Activated naive CD8-positive, alpha-beta T cell treated with anti-CD3 and anti-CD28 coated beads for 36 hours (primary cell): ENCODE data around the gene NKPD1. TPM values are rescaled to one million over a fixed set of nuclear protein-coding genes. Genes with fewer than 3 reads are reported as not detected.

ENCODE experiments used
- DNase-seq: peaks from one replicate; pipeline ENCODE4 v3.0.0; 2021
- H3K27ac Mint-ChIP-seq: one replicate; pipeline ENCODE4 v1.8.0; 2022; ENCODE audit warnings: mild to moderate bottlenecking, moderate library complexity, mixed read lengths
- H3K27me3 Mint-ChIP-seq: one replicate; pipeline ENCODE4 v1.8.0; 2022; ENCODE audit warnings: mild to moderate bottlenecking, mixed read lengths
- H3K36me3 Mint-ChIP-seq: one replicate; pipeline ENCODE4 v1.8.0; 2021; ENCODE audit warnings: mild to moderate bottlenecking, mixed read lengths
- H3K4me1 Mint-ChIP-seq: one replicate; pipeline ENCODE4 v1.8.0; 2021; ENCODE audit warnings: mixed read lengths
- H3K4me3 Mint-ChIP-seq: one replicate; pipeline ENCODE4 v1.8.0; 2022; ENCODE audit warnings: mild to moderate bottlenecking, moderate library complexity, mixed read lengths
- H3K9me3 Mint-ChIP-seq: one replicate; pipeline ENCODE4 v1.8.0; 2022; ENCODE audit warnings: mixed read lengths
- total RNA-seq, 2 experiments: library from RNA; stranded (reverse); gene quantifications; one replicate each; pipeline ENCODE4 v1.2.3, GENCODE V29; 2021

Gene NKPD1
- total RNA-seq, 2 experiments from 2014 or later: 0.24 TPM; not detected in 1

DNA sequence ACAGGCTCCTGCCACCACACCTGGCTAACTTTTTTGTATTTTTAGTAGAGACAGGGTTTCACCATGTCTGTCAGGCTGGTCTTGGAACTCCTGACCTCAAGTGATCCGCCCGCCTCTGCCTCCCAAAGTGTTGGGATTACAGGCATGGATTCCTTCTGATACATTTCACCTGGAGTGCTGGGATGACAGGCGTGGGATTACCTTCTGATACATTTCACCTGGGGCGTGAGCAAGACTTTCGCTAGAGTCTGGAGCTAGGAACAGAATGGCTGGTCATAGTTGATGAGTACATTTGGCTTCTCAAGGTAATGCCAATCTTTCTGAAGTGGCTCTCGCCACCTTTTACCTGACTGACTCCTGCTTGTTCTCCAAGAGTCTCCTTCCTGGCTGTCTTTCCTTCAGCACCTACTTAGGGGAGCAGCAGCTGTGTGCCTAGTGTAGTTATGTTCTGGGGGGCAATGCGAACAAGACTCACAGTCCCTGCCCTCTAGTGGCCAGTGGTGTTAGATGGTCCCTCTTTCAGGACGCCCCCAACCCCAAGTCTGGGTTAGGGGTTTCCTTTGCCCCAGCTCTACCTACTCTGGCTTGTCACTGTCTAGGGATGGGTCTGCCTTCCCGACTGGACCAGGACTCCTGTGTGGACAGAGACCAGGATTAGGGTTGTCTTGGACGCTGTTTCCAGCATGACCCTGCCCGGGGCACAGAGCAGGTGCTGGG is 48.5 kb downstream of the NKPD1 start:
- H3K9me3 Mint-ChIP-seq: no peaks in the 10 kb centered on the region
- no peak for DNase-seq
- H3K27ac Mint-ChIP-seq: no peak overlapping the region
- H3K36me3 Mint-ChIP-seq: no peaks in the 10 kb centered on the region
- H3K4me3 Mint-ChIP-seq: no peak overlapping the region
- H3K4me1 Mint-ChIP-seq: peaks cover 48% of the 10 kb centered on the region
- no peaks in the 10 kb centered on the region for H3K27me3 Mint-ChIP-seq

Other genes with a start within 250 kb of the NKPD1 start
- 1 to 10 TPM; 1.5 to 3.0 TPM for gene APOC1, start 246.4 kb downstream of the NKPD1 start, total RNA-seq
- gene APOC4, start 218.7 kb downstream of the NKPD1 start, total RNA-seq: not detected
- gene APOC2, start 214.9 kb downstream of the NKPD1 start, total RNA-seq: not detected
- gene CLPTM1, start 205.6 kb downstream of the NKPD1 start, total RNA-seq: 10 to 100 TPM; 54.2 to 57.2 TPM
- 10 to 100 TPM; 45.5 to 45.8 TPM for gene RELB, start 159.5 kb downstream of the NKPD1 start, total RNA-seq
- gene CLASRP, start 121.9 kb downstream of the NKPD1 start, total RNA-seq: 10 to 100 TPM; 89.9 to 94.2 TPM
- 1 to 10 TPM; 5.4 to 6.3 TPM for gene ZNF296, start 84.5 kb downstream of the NKPD1 start, total RNA-seq
- gene GEMIN7, start 81.7 kb downstream of the NKPD1 start, total RNA-seq: 10 to 100 TPM; 53.6 to 58.2 TPM
- gene PPP1R37, start 67.8 kb downstream of the NKPD1 start, total RNA-seq: 10 to 100 TPM; 13.3 to 15.3 TPM
- gene TRAPPC6A, start 17.3 kb upstream of the NKPD1 start, total RNA-seq: 10 to 100 TPM; 19.8 to 22.9 TPM
- 10 to 100 TPM; 10.5 to 13.3 TPM for gene BLOC1S3, start 17.8 kb upstream of the NKPD1 start, total RNA-seq
- not detected for gene EXOC3L2, start 84.4 kb upstream of the NKPD1 start, total RNA-seq
- gene MARK4, start 90.3 kb upstream of the NKPD1 start, total RNA-seq: 10 to 100 TPM; 12.6 to 14.9 TPM
- not detected for gene CKM, start 161.9 kb upstream of the NKPD1 start, total RNA-seq
- gene KLC3, start 179.8 kb upstream of the NKPD1 start, total RNA-seq: not detected
- gene ERCC2, start 209.6 kb upstream of the NKPD1 start, total RNA-seq: 10 to 100 TPM; 25.5 to 29.1 TPM
- gene PPP1R13L, start 244.1 kb upstream of the NKPD1 start, total RNA-seq: 1 to 10 TPM; 3.6 to 4.7 TPM
- gene POLR1G, start 245.7 kb upstream of the NKPD1 start, total RNA-seq: 10 to 100 TPM; 27.0 to 27.1 TPM